Heart left ventricle (tissue), 13 donors: ENCODE results near the gene KRT20.

ENCODE experiments used
- CTCF ChIP-seq, 12 donors: fragments of 200-600 bp; sonication (generic) in 4 of 12; IDR thresholded peaks; one replicate each; pipeline versions ENCODE4 v1.5.0 to v1.8.0; 2018 to 2022; ENCODE audit warnings: antibody characterized with exemption in 12 of 12, mild to moderate bottlenecking in 5 of 12
- POLR2A ChIP-seq, 2 donors: fragments of 450-650 bp; IDR thresholded peaks; one replicate each; pipeline ENCODE4 v1.6.1; 2017; ENCODE audit warnings: antibody characterized with exemption in 2 of 2, mild to moderate bottlenecking in 2 of 2, moderate library complexity in 2 of 2
- donor health status: ischemic (EF 13 %, LVEDD 7.1; RV severe dilation, severe dysfunction).
- donor health status: DM: no; HTN: yes; CAD: no.
- donor health status: DM: no; HTN: no; CAD: no.
- donor health status: ischemic (EF 25% LVEDD 6.9; RV normal size, moderate dysfunction).
- donor health status: ischemic (EF 25% LVEDD 5.7; RV mildly dilated, moderate dysfunction).
- donor health status: ischemic (EF 35%, LVEDD 5.7; RV mildly dilated, moderate dysfunction).
- donor health status: nonischemic (EF 11% LVEDD 7.7; RV severe dilation, severe dysfunction).
- donor health status: DM: yes; HTN: yes; CAD: no.
- donor health status: PGD.
- donor health status: ischemic (EF 29% LVEDD 5.4; RV normal size, mild dysfunction).
- donor health status: nonischemic (EF 23%, LVEDD 6.1; RV moderate dilation, normal function).

DNA sequence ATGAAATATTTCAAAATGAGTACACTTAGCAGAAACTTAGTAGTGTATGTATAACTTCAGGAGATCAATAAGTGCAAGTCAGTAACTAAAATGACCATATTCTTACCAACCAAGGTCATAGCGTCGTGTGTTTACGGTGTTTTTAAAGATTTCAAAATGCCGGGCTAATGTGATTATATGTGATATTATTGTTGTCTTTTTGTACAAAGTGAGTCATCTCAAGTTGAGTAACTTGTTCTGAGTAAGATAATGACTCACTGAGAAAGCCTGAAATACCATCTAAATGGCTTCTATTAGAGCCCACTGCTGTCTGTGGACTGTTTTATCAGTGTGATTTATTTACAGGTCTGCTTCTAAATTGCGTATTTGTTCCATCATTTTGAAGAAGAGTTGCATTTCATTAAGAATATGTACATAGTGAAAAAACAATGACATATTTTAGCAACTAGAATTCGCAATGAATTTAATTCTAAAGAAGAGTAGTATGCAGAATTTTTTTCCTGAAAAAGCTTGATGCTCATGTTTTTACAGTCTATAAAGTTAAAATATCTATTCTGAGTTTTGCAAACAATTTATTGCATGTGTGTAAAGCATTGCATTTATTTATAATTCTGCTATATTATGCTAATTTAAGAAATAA lies 30.7 kb downstream of the KRT20 start:
- TF ChIP-seq POLR2A (IDR thresholded peaks at IDR 0.05) (no peak), CTCF (IDR thresholded peaks at IDR 0.05) (no peak)
